Esophagus muscularis mucosa (tissue), 4 donors: Measurements from ENCODE around the gene TMEM250. TPM values are rescaled to one million over a fixed set of nuclear protein-coding genes. Genes with fewer than 3 reads are reported as not detected.

ENCODE experiments used
- DNase-seq: peaks from one replicate; pipeline ENCODE4 v3.0.0-alpha.2; 2017; ENCODE audit errors: extremely low spot score
- H3K27ac ChIP-seq, 4 donors: fragments of 200-600 bp; sonication (generic); replicated peaks in 1 of 4; 1 replicate in 3 of 4; 2 replicates in 1 of 4; pipeline ENCODE4 v1.5.1; 2016 to 2019; ENCODE audit warnings: mild to moderate bottlenecking in 1 of 4
- H3K27me3 ChIP-seq, 4 donors: fragments of 200-600 bp; sonication (generic); one replicate each; pipeline versions ENCODE4 v1.5.1 to v1.6.0; 2016 to 2019
- H3K36me3 ChIP-seq, 4 donors: fragments of 200-600 bp; sonication (generic); one replicate each; pipeline ENCODE4 v1.5.1; 2016 to 2019
- H3K4me1 ChIP-seq, 4 donors: fragments of 200-600 bp; sonication (generic); one replicate each; pipeline ENCODE4 v1.5.1; 2016 to 2019
- H3K4me3 ChIP-seq, 4 donors: fragments of 200-600 bp; sonication (generic); 1 replicate in 2 of 4; 2 replicates in 2 of 4; pipeline ENCODE4 v1.5.1; 2016 to 2019; ENCODE audit warnings: mild to moderate bottlenecking in 4 of 4, moderate library complexity in 1 of 4
- H3K9me3 ChIP-seq, 4 donors: fragments of 200-600 bp; sonication (generic); 1 replicate in 3 of 4; 2 replicates in 1 of 4; pipeline ENCODE4 v1.5.1; 2016 to 2019
- EP300 ChIP-seq: sonication (generic); formaldehyde crosslinking; IDR thresholded peaks from one replicate; pipeline ENCODE4 v1.6.1; 2017; ENCODE audit warnings: antibody characterized with exemption
- POLR2A ChIP-seq: fragments of 450-650 bp; IDR thresholded peaks from one replicate; pipeline ENCODE4 v1.6.1; 2017; ENCODE audit warnings: antibody characterized with exemption, moderate library complexity, mild to moderate bottlenecking, low read depth
- POLR2AphosphoS5 ChIP-seq, 2 donors: sonication (generic); formaldehyde crosslinking; IDR thresholded peaks; one replicate each; pipeline ENCODE4 v1.6.1; 2017; ENCODE audit warnings: antibody characterized with exemption in 2 of 2
- WGBS: methylation state at CpG from one replicate; pipeline ENCODE4 v1.1.5; 2018; 5-methylcytosine and 5-hydroxymethylcytosine counted together
- intact Hi-C: fragments of 100-400 bp; cut with DNase I; formaldehyde crosslinking; loops from one replicate; pipeline ENCODE4 v1.15.1; 2023
- total RNA-seq, 4 donors: library from RNA; depleted of rRNA; stranded (reverse); fragments of >200 nt; gene quantifications; one replicate each; pipeline versions ENCODE4 v1.1.0 to v1.2.1, GENCODE V29; 2016
- TF ChIP-seq, protein P1 (sequence below), 3 experiments: fragments of 200-600 bp in 2 of 3; fragments of 450-650 bp in 1 of 3; sonication (generic) in 2 of 3; IDR thresholded peaks; one replicate each; pipeline ENCODE4 v1.5.1; 2017 to 2019; ENCODE audit warnings: antibody characterized with exemption in 3 of 3, mild to moderate bottlenecking in 2 of 3, moderate library complexity in 1 of 3

TMEM250 gene
- total RNA-seq, 4 donors from 2014 or later: 33.6 to 77.6 (median 59.4) TPM

DNA sequence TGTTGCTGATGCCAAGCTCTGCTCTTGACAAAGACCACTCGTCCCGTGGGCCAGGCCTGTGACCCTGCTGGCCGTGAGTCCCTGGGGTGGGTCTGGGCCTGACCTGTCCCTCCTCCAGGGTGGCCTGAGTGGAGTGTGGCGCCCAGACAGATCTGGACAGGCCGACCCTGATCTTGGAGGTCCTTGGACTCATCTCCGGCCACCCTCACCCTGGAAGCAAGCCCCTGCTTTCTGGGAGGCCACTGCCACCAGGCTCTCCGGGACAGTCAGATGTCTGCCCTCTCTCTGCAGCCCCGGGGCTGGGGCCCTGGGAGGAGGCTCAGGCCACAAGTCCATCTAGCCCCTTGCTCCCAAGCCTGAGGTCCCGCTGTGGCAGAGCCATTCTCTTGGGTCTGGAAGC lies 31.2 kb upstream of the TMEM250 start:
- TF ChIP-seq EP300: no peak
- TF ChIP-seq POLR2A: no peak
- no peak for TF ChIP-seq POLR2AphosphoS5 (IDR thresholded peaks at IDR 0.05)
- no peak for DNase-seq
- WGBS: 87% methylated on average over 3 of the region's 9 CpGs
- no peak overlapping the region for H3K4me3 ChIP-seq
- H3K9me3 ChIP-seq: no peaks in the 10 kb centered on the region
- H3K27me3 ChIP-seq: peaks cover 0 to 49% (median 3%) of the 10 kb centered on the region in 4 donors
- intact Hi-C loops: no loop called here
- no peaks in the 10 kb centered on the region for H3K36me3 ChIP-seq
- H3K27ac ChIP-seq: no peak overlapping the region
- peaks cover 0 to 8% (median 2%) of the 10 kb centered on the region in 4 donors for H3K4me1 ChIP-seq

GRCh38 chr9:136149337-136149736 lies 30.7 kb upstream of the TMEM250 start:
- H3K27ac ChIP-seq: no peak overlapping the region
- no peaks in the 10 kb centered on the region for H3K9me3 ChIP-seq
- DNase-seq: no peak
- no peaks in the 10 kb centered on the region for H3K36me3 ChIP-seq
- intact Hi-C loops: no loop called here
- H3K4me3 ChIP-seq: no peak overlapping the region
- TF ChIP-seq EP300: no peak
- TF ChIP-seq, protein P1, sequence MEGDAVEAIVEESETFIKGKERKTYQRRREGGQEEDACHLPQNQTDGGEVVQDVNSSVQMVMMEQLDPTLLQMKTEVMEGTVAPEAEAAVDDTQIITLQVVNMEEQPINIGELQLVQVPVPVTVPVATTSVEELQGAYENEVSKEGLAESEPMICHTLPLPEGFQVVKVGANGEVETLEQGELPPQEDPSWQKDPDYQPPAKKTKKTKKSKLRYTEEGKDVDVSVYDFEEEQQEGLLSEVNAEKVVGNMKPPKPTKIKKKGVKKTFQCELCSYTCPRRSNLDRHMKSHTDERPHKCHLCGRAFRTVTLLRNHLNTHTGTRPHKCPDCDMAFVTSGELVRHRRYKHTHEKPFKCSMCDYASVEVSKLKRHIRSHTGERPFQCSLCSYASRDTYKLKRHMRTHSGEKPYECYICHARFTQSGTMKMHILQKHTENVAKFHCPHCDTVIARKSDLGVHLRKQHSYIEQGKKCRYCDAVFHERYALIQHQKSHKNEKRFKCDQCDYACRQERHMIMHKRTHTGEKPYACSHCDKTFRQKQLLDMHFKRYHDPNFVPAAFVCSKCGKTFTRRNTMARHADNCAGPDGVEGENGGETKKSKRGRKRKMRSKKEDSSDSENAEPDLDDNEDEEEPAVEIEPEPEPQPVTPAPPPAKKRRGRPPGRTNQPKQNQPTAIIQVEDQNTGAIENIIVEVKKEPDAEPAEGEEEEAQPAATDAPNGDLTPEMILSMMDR (IDR thresholded peaks at IDR 0.05): no peak
- no peak for TF ChIP-seq POLR2A
- no peak for TF ChIP-seq POLR2AphosphoS5 (IDR thresholded peaks at IDR 0.05)
- H3K4me1 ChIP-seq: peaks cover 0 to 8% (median 2%) of the 10 kb centered on the region in 4 donors
- WGBS: 80% methylated on average over 12 of the region's 12 CpGs
- peaks cover 0 to 50% (median 6%) of the 10 kb centered on the region in 4 donors for H3K27me3 ChIP-seq

DNA sequence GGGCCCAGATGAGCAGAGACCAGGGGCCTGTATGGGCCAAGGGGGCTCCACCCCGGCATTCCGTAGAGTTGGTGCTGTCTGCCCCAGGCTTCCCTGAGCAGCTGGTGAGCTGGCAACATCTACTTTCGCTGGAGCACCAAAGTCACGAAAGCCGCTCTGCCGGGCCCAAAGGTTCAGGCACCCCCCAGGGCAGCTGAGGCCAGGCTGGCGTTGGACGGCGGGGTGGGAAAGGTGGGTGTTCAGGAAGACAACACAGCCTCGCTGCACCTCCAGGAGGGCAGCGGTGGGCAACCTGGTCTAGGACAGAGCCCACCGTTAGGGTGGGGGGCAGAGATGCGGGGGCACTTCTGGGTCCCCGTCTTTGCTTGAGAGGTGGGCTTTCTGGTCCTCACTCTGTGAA lies 30.1 kb upstream of the TMEM250 start:
- Histone ChIP-seq H3K27me3 (peaks cover 0 to 55% (median 9%) of the 10 kb centered on the region in 4 donors), H3K4me3 (no peak overlapping the region), H3K27ac (no peak overlapping the region), H3K36me3 (no peaks in the 10 kb centered on the region), H3K4me1 (peaks cover 0 to 8% (median 2%) of the 10 kb centered on the region in 4 donors), H3K9me3 (no peaks in the 10 kb centered on the region)
- 93% methylated on average over 6 of the region's 14 CpGs for WGBS
- intact Hi-C loops: no loop called here
- TF ChIP-seq, protein P1 (IDR thresholded peaks at IDR 0.05): no peak
- DNase-seq: no peak

DNA sequence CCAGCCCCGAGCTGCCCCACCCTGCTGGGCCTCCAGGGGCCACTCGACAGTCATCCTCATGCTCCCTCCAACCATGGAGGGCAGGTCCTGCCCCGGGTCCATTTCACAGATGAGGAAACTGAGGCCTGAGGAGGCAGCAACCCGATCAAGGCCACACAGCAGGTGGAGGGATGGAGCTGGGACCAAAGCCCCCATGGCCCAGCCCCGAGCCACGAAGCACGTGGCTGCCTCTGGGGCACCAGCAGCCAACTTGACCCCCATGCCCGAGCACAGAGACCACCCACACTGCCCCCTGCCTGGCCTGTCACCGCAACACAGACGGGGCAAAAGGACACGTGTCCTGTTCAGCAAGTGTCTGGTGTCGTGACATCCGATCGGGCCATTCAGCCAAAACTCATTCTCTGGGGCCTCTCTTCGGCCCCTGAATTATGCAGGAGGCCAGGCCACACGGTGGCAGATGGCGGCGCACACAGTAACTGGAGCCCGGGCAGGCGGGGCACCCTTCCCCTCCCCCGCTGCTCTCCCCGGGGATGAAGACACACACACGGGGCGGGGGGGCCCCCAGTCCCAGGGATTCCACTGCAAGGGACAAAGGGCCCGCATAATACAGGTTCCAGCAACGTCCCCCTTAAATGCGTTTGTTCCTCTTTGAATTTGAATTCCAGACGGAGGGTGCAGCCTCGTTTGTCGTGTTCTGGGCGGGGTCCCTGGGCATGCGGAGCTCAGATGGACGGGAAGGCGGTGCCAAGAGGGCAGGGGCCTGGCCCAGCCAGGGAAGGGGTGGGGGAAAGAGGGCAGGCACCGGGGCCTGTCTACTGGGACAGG lies 29.4 kb upstream of the TMEM250 start:
- TF ChIP-seq EP300: no peak
- TF ChIP-seq, protein P1 (IDR thresholded peaks at IDR 0.05): no peak
- TF ChIP-seq POLR2A: no peak
- TF ChIP-seq POLR2AphosphoS5 (IDR thresholded peaks at IDR 0.05): no peak
- H3K4me1 ChIP-seq: peaks cover 0 to 8% (median 2%) of the 10 kb centered on the region in 4 donors
- H3K27ac ChIP-seq: no peak overlapping the region
- DNase-seq: no peak
- no peaks in the 10 kb centered on the region for H3K9me3 ChIP-seq
- no peaks in the 10 kb centered on the region for H3K36me3 ChIP-seq
- intact Hi-C loops: no loop called here
- 19% methylated on average over 19 of the region's 35 CpGs for WGBS
- H3K4me3 ChIP-seq: no peak overlapping the region
- peaks cover 0 to 62% (median 15%) of the 10 kb centered on the region in 4 donors for H3K27me3 ChIP-seq

DNA sequence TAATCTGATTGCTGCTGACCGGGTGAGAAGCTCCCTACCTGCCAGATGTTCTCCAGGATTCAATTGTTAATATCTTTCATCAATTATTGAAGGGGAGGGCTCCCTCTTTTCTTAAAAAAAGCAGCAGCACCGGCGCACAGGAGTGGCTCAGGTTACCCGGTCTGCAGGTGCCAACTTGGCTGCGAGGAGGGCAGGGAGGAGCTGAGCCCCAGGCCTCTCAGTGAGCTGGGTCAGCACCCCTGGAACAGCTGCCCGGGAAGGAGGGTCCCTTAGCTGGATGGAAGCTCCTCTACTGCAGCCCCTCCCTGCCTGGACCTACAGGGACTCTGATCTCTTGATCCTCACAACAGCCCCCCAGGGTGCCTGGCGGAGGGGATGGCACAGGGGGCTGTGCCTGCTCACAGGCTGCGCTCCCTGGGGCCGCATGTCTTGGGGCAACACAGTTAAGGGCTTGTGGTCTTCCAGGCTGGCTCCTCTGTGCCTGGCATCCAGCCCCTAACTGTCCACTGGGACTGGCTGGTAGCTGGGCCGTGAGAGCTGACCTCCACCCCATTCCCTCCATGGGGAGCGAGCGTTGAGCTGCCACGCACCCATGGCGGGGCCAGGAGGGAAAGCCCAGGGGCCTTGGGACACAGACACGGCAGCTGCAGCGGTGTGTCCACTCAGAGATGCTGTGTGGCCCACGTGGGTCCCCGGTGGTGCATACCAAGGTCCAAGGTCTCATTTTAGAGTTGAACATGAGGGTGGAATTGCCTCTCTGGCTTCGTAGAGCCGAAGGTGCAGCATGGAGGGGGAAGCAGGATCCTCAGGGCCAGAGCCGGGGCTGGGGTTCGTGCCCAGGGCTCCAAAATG lies 28.6 kb upstream of the TMEM250 start:
- intact Hi-C loops: no loop called here
- no peak for TF ChIP-seq EP300
- TF ChIP-seq POLR2AphosphoS5 (IDR thresholded peaks at IDR 0.05): no peak
- TF ChIP-seq POLR2A: no peak
- TF ChIP-seq, protein P1 (IDR thresholded peaks at IDR 0.05): no peak
- WGBS: 77% methylated on average over 12 of the region's 22 CpGs

More for the DNA sequence above, 28.6 kb upstream of the TMEM250 start:
- H3K27ac ChIP-seq: no peak overlapping the region
- no peaks in the 10 kb centered on the region for H3K9me3 ChIP-seq
- no peak overlapping the region for H3K4me3 ChIP-seq
- H3K27me3 ChIP-seq: peaks cover 0 to 70% (median 17%) of the 10 kb centered on the region in 4 donors
- H3K36me3 ChIP-seq: no peaks in the 10 kb centered on the region
- no peak for DNase-seq
- H3K4me1 ChIP-seq: peaks cover 0 to 8% (median 2%) of the 10 kb centered on the region in 4 donors
